H1 (cell line): ENCODE data around the gene PCF11.

Source experiments
- CTCF ChIP-seq, 3 experiments: IDR thresholded peaks; 1 replicate in 2 of 3; 2 replicates in 1 of 3; pipeline versions ENCODE4 v1.5.1 to v1.6.1; 2011; ENCODE audit warnings: low read length in 3 of 3, mild to moderate bottlenecking in 3 of 3, inconsistent platforms in 2 of 3, low read depth in 1 of 3, moderate library complexity in 1 of 3; ENCODE audit not compliant: insufficient read depth in 1 of 3; ENCODE audit errors: control extremely low read depth in 1 of 3
- EGR1 ChIP-seq: IDR thresholded peaks from 2 replicates; pipeline ENCODE4 v1.6.1; 2011; ENCODE audit warnings: low read depth, low read length, borderline replicate concordance
- HDAC2 ChIP-seq, 2 experiments: fragments of 300-600 bp in 1 of 2; sonication (generic) in 1 of 2; IDR thresholded peaks; 2 replicates each; pipeline ENCODE4 v1.6.1; 2011 to 2012; ENCODE audit warnings: low read depth in 2 of 2, low read length in 2 of 2, mild to moderate bottlenecking in 2 of 2, moderate library complexity in 2 of 2, borderline replicate concordance in 1 of 2, inconsistent platforms in 1 of 2
- MAFK ChIP-seq: IDR thresholded peaks from 2 replicates; pipeline ENCODE4 v1.6.1; 2012; ENCODE audit warnings: low read depth, mild to moderate bottlenecking, improper control_type of control experiment, low read length
- POLR2A ChIP-seq, 2 experiments: IDR thresholded peaks; 1 replicate in 1 of 2; 2 replicates in 1 of 2; pipeline ENCODE4 v1.6.1; 2011; ENCODE audit warnings: low read depth in 2 of 2, low read length in 2 of 2, mild to moderate bottlenecking in 2 of 2; ENCODE audit errors: control extremely low read depth in 1 of 2
- POU5F1 ChIP-seq: IDR thresholded peaks from 2 replicates; pipeline ENCODE4 v1.6.1; 2011; ENCODE audit warnings: low read depth, mild to moderate bottlenecking, low read length, moderate library complexity
- RFX5 ChIP-seq: IDR thresholded peaks from 2 replicates; pipeline ENCODE4 v1.6.1; 2011; ENCODE audit warnings: low read depth, low read length, improper control_type of control experiment, borderline replicate concordance
- RXRA ChIP-seq: IDR thresholded peaks from 2 replicates; pipeline ENCODE4 v1.6.1; 2011; ENCODE audit warnings: low read depth, mild to moderate bottlenecking, low read length, moderate library complexity; ENCODE audit not compliant: insufficient read depth
- SAP30 ChIP-seq: fragments of 300-600 bp; sonication (generic); IDR thresholded peaks from 2 replicates; pipeline ENCODE4 v1.7.1; 2012; ENCODE audit warnings: low read length, moderate library complexity, mild to moderate bottlenecking, inconsistent platforms; ENCODE audit not compliant: insufficient read depth, insufficient replicate concordance
- SIN3A ChIP-seq, 2 experiments: IDR thresholded peaks in 1 of 2; conservative IDR thresholded peaks in 1 of 2; 2 replicates each; pipeline ENCODE4 v1.6.1; 2011 to 2012; ENCODE audit warnings: low read length in 2 of 2, improper control_type of control experiment in 1 of 2, low read depth in 1 of 2, mild to moderate bottlenecking in 1 of 2
- SP1 ChIP-seq: IDR thresholded peaks from 2 replicates; pipeline ENCODE4 v1.6.1; 2011; ENCODE audit warnings: low read depth, low read length
- TAF1 ChIP-seq: IDR thresholded peaks from 2 replicates; pipeline ENCODE4 v1.6.1; 2011; ENCODE audit warnings: mild to moderate bottlenecking, low read depth, low read length
- TEAD4 ChIP-seq: IDR thresholded peaks from 2 replicates; pipeline ENCODE4 v1.6.1; 2012; ENCODE audit warnings: low read depth, low read length, inconsistent platforms, mixed read lengths

DNA sequence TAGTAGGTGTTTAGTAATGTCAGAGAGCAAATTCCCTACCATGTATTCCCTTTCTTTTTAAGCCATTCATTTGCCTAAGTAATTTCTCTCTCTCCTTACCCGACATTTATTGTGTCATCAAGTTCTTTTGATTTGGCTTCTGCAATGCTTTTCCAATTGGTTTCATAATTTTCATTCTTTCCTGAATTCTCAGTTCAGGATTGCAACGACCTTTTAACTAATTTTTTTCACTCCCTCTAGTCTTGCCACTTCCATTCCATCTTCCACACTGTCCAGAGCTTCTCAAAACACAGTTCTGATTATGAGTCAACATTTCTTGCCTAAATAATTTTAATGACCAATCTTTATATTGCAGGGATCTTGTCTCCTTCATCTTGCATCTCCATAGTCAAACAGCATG, 44.0 kb upstream of the PCF11 start:
- TF ChIP-seq SAP30 (no peak), TEAD4 (no peak), CTCF (IDR thresholded peaks at IDR 0.05; ENCODE audit: control extremely low read depth in 1 of 3, insufficient read depth in 1 of 3, low read depth in 1 of 3, low read length in 3 of 3) (no peak), EGR1 (no peak), POLR2A (IDR thresholded peaks at IDR 0.05; ENCODE audit: control extremely low read depth in 1 of 2, low read depth in 2 of 2, low read length in 2 of 2) (no peak), POU5F1 (no peak), TAF1 (no peak), SP1 (no peak), RFX5 (no peak), RXRA (no peak), HDAC2 (IDR thresholded peaks at IDR 0.05; ENCODE audit: borderline replicate concordance in 1 of 2, low read depth in 2 of 2, low read length in 2 of 2) (no peak), MAFK (no peak), SIN3A (conservative IDR thresholded peaks at IDR 0.05 in 1 of 2, IDR thresholded peaks at IDR 0.05 in 1 of 2; ENCODE audit: low read depth in 1 of 2, low read length in 2 of 2) (no peak)
